HUES6 (cell line): ENCODE results near the gene FFAR1.
A peak's percentile ranks its signal among the peaks of the same experiment; 100 is the strongest.

Source experiments
- H3K27ac ChIP-seq: 2 replicates; pipeline ENCODE4 v1.7.0; 2013; ENCODE audit warnings: low read depth, mild to moderate bottlenecking, low read length, inconsistent platforms
- H3K27me3 ChIP-seq: 2 replicates; pipeline ENCODE4 v1.6.1; 2013; ENCODE audit warnings: low read length; ENCODE audit not compliant: control insufficient read depth, insufficient read depth
- H3K36me3 ChIP-seq: 2 replicates; pipeline ENCODE4 v1.6.1; 2013; ENCODE audit warnings: low read length; ENCODE audit not compliant: control insufficient read depth, insufficient read depth
- H3K4me1 ChIP-seq: 2 replicates; pipeline ENCODE4 v1.6.1; 2013; ENCODE audit warnings: low read length; ENCODE audit not compliant: control insufficient read depth, insufficient read depth
- H3K4me3 ChIP-seq: 2 replicates; pipeline ENCODE4 v1.5.1; 2013; ENCODE audit warnings: low read depth, low read length
- H3K9ac ChIP-seq: one replicate; pipeline ENCODE4 v1.6.1; 2013; ENCODE audit warnings: mild to moderate bottlenecking, low read length
- H3K9me3 ChIP-seq: 2 replicates; pipeline ENCODE4 v1.6.1; 2013; ENCODE audit warnings: low read depth, low read length; ENCODE audit not compliant: control insufficient read depth, insufficient read depth

The FFAR1 gene

DNA sequence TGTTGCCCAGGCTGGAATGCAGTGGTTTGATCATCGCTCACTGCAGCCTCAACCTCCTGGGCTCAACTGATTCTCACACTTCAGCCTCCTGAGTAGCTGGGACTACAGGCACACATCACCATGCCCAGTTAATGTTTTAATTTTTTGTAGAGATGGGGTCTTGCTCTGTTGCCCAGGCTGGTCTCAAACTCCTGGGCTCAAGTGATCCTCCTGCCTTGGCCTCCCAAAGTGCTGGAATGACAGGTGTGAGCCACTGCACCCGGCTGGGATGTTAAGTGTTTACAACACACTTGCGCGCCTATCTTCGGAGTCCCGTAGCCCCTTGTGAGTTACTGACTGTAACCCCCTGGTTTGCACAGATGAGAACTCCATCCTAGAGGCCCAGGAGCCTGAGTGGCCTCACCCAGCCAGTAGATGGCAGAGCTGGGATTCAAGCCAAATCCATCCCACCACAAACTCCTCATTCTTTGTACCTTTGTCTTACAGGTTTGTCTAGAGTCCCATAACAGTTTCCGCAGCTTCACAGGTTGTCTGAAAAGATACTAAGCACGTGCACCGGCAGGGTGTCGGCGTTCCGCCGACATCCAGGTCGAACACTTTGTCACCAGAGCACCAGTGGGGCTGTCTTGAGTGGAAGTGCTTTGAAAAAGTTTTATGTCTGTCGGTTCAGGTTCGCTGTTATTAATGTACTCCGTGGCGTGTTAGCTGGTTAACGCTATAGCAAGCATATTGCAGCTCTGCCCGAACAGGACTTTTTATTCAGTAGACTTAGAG is 41.0 kb upstream of the FFAR1 start:
- Histone ChIP-seq H3K36me3 (no peaks in the 10 kb centered on the region), H3K27ac (no peak overlapping the region), H3K4me1 (peaks cover 5% of the 10 kb centered on the region; the same call in 1 of the 2 replicates), H3K9me3 (no peaks in the 10 kb centered on the region), H3K4me3 (no peak overlapping the region), H3K9ac (no peak overlapping the region), H3K27me3 (no peaks in the 10 kb centered on the region)

DNA sequence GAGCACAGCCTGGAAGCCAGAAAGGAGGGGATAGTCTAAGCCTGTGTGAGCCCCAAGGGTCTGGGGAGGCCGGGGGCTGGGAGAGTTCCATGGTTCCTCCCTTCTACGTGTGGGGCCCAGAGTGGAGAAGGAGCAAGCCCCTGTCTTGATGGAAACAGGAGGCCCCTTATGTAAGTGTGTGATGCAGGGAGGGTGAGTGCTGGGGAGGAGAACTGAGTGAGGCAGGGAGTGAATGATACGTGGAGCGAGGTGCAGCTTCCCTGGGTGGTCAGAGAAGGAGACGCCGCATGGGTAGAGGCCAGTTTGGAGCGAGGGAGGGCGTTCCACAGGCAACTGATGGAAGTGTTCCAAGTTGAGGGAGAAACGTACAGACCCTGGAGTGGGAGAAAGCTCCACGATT is 39.8 kb upstream of the FFAR1 start:
- H3K36me3 ChIP-seq = no peaks in the 10 kb centered on the region
- peaks cover 5% of the 10 kb centered on the region; the same call in 1 of the 2 replicates for H3K4me1 ChIP-seq
- no peak overlapping the region for H3K4me3 ChIP-seq
- no peak overlapping the region for H3K9ac ChIP-seq
- no peak overlapping the region for H3K27ac ChIP-seq
- H3K27me3 ChIP-seq = no peaks in the 10 kb centered on the region
- no peaks in the 10 kb centered on the region for H3K9me3 ChIP-seq

DNA sequence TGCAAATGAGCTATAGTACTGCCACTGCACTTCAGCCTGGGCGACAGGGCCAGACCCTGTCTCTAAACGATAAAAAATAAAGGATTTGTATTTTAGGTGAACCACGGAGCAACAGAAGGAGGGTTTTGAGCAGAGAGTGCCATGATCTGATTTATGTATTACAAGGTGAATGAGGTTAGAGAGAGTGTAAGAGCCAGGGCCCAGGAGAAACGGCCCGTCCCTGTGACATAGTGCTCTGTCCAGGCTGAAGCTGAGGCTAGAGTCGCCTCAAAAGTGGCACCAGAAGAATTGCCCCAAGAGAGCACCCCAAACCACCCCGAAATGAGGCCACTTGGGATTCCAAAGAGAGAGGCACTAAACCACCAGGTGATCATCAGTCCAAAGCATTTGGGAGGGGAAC is 38.8 kb upstream of the FFAR1 start:
- H3K27me3 ChIP-seq = no peaks in the 10 kb centered on the region
- peaks cover 3% of the 10 kb centered on the region; the same call in 1 of the 2 replicates for H3K4me1 ChIP-seq
- no peaks in the 10 kb centered on the region for H3K36me3 ChIP-seq
- H3K9ac ChIP-seq = no peak overlapping the region
- no peak overlapping the region for H3K27ac ChIP-seq
- no peaks in the 10 kb centered on the region for H3K9me3 ChIP-seq
- no peak overlapping the region for H3K4me3 ChIP-seq

DNA sequence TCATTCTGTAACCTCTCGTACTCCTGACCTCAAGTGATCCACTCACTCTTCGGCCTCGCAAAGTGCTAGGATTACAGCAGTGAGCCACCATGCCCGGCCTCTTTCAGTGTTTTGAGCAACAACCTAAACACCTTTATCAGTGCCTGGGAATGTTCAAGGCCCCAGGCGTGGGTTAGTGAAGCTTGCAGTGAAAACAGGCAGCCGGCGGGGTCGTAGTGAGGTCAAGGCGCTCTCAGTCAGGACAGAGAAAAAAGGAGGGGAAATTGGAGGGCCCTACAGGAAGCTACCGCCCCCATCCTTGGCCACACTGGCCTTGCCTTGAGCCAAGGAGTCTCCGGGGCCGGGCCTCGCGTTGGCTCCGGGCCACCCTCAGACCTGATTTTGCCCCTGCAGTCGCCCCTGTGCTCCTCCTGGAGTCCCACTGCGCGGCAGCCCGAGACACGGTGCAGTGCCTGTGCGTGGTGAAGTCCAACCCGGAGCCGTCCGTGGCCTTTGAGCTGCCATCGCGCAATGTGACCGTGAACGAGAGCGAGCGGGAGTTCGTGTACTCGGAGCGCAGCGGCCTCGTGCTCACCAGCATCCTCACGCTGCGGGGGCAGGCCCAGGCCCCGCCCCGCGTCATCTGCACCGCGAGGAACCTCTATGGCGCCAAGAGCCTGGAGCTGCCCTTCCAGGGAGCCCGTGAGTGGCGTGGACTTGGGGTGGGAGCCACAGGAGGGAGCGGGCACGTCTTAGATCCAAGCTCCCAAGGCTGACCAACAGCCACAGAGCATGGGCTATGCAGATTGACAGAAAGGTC is 38.0 kb upstream of the FFAR1 start:
- Histone ChIP-seq H3K4me3 (no peak overlapping the region), H3K4me1 (no peaks in the 10 kb centered on the region), H3K9ac (no peak overlapping the region), H3K27me3 (no peaks in the 10 kb centered on the region), H3K36me3 (no peaks in the 10 kb centered on the region), H3K27ac (no peak overlapping the region), H3K9me3 (no peaks in the 10 kb centered on the region)

DNA sequence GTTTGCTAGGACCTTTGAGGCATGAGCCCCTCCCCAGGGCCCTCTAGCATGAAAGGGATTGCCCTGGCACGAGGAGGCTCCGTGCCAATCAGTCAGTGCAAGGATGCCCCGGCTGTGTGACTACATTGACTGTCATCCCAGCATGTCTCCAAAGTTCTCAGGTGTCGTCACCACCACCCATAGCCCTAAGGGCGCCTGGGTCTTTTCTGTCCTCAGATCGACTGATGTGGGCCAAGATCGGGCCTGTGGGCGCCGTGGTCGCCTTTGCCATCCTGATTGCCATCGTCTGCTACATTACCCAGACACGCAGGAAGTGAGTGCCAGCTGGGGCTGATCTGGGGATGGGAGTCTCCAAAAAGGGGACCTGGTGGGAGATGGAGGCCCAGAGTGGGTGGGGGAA is 37.4 kb upstream of the FFAR1 start:
- Histone ChIP-seq H3K9me3 (no peaks in the 10 kb centered on the region), H3K27ac (no peak overlapping the region), H3K36me3 (no peaks in the 10 kb centered on the region), H3K4me3 (no peak overlapping the region), H3K4me1 (no peaks in the 10 kb centered on the region), H3K9ac (no peak overlapping the region), H3K27me3 (no peaks in the 10 kb centered on the region)

DNA sequence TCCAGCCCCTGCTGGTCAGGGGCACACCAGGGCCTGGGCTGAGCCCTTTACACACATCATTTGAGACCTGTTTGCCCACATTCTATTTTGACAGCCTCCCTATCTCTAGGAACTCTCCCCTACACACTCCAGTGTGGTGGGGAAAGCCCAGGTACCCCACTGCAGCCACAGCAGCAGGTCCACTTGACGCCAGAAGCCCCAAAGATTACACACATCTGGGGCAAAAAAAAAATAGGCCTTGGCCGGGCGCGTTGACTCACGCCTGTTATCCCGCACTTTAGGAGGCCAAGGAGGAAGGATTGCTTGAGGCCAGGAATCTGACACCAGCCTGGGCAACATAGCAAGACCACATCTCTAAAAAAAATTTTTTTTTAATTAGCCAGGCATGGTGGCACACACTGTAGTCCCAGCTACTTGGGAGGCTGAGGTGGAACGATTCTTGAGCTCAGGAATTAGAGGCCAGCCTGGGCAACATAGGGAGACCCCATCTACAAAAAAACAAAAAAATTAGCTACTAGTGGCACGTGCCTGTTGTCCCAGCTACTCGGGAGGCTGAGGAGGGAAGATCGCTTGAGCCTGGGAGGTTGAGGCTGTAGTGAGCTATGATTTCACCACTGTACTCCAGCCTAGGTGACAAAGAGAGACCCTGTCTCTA is 36.8 kb upstream of the FFAR1 start:
- no peaks in the 10 kb centered on the region for H3K4me1 ChIP-seq
- no peaks in the 10 kb centered on the region for H3K27me3 ChIP-seq
- H3K9me3 ChIP-seq = no peaks in the 10 kb centered on the region
- H3K9ac ChIP-seq = no peak overlapping the region
- H3K27ac ChIP-seq = no peak overlapping the region
- H3K36me3 ChIP-seq = no peaks in the 10 kb centered on the region
- H3K4me3 ChIP-seq = no peak overlapping the region

DNA sequence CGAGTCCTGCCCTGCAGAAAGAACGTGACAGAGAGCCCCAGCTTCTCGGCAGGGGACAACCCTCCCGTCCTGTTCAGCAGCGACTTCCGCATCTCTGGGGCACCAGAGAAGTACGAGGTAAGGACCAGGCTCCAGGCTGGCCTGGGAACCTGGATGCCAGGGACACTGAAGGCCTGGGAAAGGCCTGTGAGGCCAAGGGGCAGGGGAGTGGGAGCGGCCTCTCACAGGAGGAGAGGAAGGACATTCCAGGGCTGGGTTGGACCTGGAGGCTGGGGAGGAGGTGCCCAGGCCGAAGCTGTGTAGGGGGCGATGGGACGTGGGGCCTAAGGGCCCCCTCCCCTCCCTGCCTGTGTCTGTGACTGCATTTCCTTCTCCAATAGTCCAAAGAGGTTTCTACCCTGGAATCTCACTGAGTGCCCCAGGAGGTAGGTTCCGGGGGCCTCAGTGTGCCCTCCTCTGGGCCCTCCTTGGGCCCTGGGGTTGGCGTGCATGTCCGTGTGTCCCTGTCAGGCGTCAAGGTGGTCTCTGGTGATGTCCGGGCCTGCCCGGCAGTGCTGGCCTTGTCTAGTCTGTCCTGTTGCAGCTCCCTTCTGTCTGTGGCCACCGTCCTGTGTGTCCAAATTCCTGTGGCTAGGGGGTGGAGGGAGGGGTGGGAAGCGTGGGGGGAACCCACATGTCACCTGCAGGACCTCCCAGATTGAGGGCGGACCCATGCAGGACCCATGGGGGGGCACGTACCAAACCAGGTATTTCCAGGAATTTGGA is 35.6 kb upstream of the FFAR1 start:
- Histone ChIP-seq H3K27ac (no peak overlapping the region), H3K9me3 (no peaks in the 10 kb centered on the region), H3K9ac (peak overlapping the region; percentile 2), H3K4me3 (no peak overlapping the region), H3K27me3 (no peaks in the 10 kb centered on the region), H3K4me1 (no peaks in the 10 kb centered on the region), H3K36me3 (no peaks in the 10 kb centered on the region)

DNA sequence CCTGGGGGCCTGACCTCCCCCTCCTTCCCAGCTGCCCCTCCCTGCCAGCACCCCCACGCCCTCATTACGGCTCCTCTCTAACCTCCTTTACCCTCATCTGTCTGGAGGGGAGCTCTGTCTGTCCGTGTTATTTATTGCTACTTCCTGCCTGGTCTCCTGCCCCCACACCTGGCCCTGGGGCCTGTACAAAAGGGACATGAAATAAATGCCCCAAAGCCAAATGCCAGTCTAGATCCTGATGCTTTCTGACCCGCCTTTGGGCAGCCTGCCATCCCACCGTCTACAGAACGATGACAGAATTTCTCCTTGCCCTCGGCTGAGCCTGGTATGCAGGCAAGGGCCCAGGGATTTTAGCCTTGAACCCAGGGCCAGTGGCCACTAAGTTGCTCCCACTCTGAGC is 34.1 kb upstream of the FFAR1 start:
- H3K27ac ChIP-seq = no peak overlapping the region
- no peak overlapping the region for H3K4me3 ChIP-seq
- no peaks in the 10 kb centered on the region for H3K9me3 ChIP-seq
- H3K27me3 ChIP-seq = no peaks in the 10 kb centered on the region
- H3K9ac ChIP-seq = no peak overlapping the region
- no peaks in the 10 kb centered on the region for H3K4me1 ChIP-seq
- no peaks in the 10 kb centered on the region for H3K36me3 ChIP-seq

DNA sequence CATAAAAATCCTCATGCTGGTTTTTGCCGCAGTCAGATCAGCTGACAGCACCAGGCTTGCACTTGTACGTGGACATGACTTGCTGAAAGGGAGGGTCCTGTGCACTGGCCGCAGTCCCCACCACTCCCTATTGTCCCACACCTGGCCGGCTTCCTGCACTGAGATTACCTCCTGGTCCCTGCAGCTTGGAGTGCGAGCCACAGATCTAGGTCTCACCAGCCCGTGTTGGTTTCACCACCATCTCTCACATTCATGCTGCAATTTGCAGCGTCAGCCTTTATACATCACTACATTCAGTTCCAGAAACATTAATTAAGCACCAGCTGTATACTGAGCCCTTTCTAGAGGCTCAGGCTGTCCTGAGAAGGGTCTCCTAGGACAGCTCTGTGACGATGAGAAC is 33.7 kb upstream of the FFAR1 start:
- Histone ChIP-seq H3K27me3 (no peaks in the 10 kb centered on the region), H3K36me3 (no peaks in the 10 kb centered on the region), H3K9me3 (no peaks in the 10 kb centered on the region), H3K4me1 (peaks cover 1% of the 10 kb centered on the region; the same call in 1 of the 2 replicates), H3K4me3 (no peak overlapping the region), H3K27ac (no peak overlapping the region), H3K9ac (no peak overlapping the region)

DNA sequence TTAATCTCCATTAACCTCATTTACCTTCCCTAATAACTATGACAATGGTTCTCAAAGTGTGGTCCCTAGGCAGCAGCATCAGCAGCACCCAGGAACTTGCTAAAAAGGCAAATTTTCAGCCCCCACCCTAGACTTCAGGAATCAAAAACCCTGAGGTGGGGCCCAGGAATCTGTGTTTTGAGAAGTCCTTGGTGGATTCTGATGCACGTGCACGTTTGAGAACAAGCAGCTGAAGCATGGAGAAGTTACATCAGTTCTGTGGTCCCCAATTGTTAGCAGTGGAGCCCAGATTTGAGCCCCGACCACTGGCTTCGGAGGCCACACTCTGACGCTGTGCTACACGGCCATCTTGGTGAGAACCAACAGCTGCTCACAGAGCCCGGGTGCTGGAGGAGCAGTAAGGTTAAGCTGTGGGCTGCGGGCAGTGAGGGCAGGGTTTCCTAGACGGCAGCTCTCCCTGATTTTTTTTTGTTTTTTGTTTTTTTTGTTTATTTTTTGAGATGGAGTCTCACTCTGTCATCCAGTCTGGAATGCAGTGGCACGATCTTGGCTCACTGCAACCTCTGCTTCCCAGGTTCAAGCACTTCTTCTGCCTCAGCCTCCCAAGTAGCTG is 32.7 kb upstream of the FFAR1 start:
- Histone ChIP-seq H3K9ac (no peak overlapping the region), H3K27ac (no peak overlapping the region), H3K4me1 (peaks cover 3% of the 10 kb centered on the region; the same call in 1 of the 2 replicates), H3K36me3 (no peaks in the 10 kb centered on the region), H3K27me3 (no peaks in the 10 kb centered on the region), H3K4me3 (no peak overlapping the region), H3K9me3 (no peaks in the 10 kb centered on the region)
